ENCODE data around the gene RTP3.

DNA sequence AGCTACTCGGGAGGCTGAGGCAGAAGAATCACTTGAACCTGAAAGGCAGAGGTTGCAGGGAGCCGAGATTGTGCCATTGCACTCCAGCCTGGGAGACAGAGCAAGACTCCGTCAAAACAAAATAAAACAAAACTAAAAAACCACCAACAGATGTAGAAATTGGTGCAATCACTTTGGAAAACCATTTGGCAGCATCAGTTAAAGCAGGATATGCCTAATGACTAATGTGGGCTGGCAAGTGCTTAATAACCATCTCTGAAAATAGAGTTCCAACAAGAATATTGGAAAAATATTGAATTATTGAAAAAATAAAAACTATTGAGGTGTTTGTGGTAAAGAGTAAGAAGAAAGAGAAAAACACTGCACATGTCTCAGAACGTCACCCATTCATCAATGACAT lies 16.1 kb upstream of the RTP3 start:
- TF ChIP-seq YY1 (IDR thresholded peaks at IDR 0.05): no peak
- TF ChIP-seq, protein P1, sequence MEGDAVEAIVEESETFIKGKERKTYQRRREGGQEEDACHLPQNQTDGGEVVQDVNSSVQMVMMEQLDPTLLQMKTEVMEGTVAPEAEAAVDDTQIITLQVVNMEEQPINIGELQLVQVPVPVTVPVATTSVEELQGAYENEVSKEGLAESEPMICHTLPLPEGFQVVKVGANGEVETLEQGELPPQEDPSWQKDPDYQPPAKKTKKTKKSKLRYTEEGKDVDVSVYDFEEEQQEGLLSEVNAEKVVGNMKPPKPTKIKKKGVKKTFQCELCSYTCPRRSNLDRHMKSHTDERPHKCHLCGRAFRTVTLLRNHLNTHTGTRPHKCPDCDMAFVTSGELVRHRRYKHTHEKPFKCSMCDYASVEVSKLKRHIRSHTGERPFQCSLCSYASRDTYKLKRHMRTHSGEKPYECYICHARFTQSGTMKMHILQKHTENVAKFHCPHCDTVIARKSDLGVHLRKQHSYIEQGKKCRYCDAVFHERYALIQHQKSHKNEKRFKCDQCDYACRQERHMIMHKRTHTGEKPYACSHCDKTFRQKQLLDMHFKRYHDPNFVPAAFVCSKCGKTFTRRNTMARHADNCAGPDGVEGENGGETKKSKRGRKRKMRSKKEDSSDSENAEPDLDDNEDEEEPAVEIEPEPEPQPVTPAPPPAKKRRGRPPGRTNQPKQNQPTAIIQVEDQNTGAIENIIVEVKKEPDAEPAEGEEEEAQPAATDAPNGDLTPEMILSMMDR (IDR thresholded peaks at IDR 0.05; ENCODE audit: low read depth, low read length, missing input control): no peak
- no peak for TF ChIP-seq JUND (IDR thresholded peaks at IDR 0.05)
- TF ChIP-seq, protein P2, sequence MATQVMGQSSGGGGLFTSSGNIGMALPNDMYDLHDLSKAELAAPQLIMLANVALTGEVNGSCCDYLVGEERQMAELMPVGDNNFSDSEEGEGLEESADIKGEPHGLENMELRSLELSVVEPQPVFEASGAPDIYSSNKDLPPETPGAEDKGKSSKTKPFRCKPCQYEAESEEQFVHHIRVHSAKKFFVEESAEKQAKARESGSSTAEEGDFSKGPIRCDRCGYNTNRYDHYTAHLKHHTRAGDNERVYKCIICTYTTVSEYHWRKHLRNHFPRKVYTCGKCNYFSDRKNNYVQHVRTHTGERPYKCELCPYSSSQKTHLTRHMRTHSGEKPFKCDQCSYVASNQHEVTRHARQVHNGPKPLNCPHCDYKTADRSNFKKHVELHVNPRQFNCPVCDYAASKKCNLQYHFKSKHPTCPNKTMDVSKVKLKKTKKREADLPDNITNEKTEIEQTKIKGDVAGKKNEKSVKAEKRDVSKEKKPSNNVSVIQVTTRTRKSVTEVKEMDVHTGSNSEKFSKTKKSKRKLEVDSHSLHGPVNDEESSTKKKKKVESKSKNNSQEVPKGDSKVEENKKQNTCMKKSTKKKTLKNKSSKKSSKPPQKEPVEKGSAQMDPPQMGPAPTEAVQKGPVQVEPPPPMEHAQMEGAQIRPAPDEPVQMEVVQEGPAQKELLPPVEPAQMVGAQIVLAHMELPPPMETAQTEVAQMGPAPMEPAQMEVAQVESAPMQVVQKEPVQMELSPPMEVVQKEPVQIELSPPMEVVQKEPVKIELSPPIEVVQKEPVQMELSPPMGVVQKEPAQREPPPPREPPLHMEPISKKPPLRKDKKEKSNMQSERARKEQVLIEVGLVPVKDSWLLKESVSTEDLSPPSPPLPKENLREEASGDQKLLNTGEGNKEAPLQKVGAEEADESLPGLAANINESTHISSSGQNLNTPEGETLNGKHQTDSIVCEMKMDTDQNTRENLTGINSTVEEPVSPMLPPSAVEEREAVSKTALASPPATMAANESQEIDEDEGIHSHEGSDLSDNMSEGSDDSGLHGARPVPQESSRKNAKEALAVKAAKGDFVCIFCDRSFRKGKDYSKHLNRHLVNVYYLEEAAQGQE (IDR thresholded peaks at IDR 0.05): no peak
- TF ChIP-seq, protein P3, sequence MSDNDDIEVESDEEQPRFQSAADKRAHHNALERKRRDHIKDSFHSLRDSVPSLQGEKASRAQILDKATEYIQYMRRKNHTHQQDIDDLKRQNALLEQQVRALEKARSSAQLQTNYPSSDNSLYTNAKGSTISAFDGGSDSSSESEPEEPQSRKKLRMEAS (IDR thresholded peaks at IDR 0.05): no peak
- TF ChIP-seq TAF1 (conservative IDR thresholded peaks at IDR 0.05): no peak
- TF ChIP-seq, protein P4, sequence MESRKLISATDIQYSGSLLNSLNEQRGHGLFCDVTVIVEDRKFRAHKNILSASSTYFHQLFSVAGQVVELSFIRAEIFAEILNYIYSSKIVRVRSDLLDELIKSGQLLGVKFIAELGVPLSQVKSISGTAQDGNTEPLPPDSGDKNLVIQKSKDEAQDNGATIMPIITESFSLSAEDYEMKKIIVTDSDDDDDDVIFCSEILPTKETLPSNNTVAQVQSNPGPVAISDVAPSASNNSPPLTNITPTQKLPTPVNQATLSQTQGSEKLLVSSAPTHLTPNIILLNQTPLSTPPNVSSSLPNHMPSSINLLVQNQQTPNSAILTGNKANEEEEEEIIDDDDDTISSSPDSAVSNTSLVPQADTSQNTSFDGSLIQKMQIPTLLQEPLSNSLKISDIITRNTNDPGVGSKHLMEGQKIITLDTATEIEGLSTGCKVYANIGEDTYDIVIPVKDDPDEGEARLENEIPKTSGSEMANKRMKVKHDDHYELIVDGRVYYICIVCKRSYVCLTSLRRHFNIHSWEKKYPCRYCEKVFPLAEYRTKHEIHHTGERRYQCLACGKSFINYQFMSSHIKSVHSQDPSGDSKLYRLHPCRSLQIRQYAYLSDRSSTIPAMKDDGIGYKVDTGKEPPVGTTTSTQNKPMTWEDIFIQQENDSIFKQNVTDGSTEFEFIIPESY (IDR thresholded peaks at IDR 0.05): no peak

Measured in liver (tissue), 3 donors.